Psoas muscle (tissue), 8 donors: Measurements from ENCODE around the gene MRTFA. TPM values are rescaled to one million over a fixed set of nuclear protein-coding genes. Genes with fewer than 3 reads are reported as not detected.
"Not testable (repeated sequence)": the region's sequence is repeated elsewhere in the genome, so short reads cannot be mapped to it uniquely, and the experiment has no call there.

Source experiments
- ATAC-seq, 4 donors: fragments of 200-7000 bp; cut with Tn5 transposase; one replicate each; pipeline ENCODE4 v1.9.1; 2020; ENCODE audit warnings: moderate library complexity in 3 of 4, mild to moderate bottlenecking in 2 of 4
- DNase-seq, 2 donors: peaks; one replicate each; pipeline ENCODE4 v3.0.0-alpha.2; 2020
- H3K27ac ChIP-seq: fragments of 200-600 bp; one replicate; pipeline ENCODE4 v1.8.0; 2022
- H3K27me3 ChIP-seq, 3 donors: fragments of 200-600 bp in 1 of 3; one replicate each; pipeline versions ENCODE4 v1.6.1 to v1.8.0; 2013 to 2022; ENCODE audit warnings: low read length in 2 of 3, mild to moderate bottlenecking in 2 of 3, moderate library complexity in 1 of 3; ENCODE audit not compliant: insufficient read depth in 3 of 3
- H3K36me3 ChIP-seq, 2 donors: fragments of 200-600 bp in 1 of 2; one replicate each; pipeline versions ENCODE4 v1.6.1 to v1.8.0; 2013 to 2022; ENCODE audit warnings: low read depth in 1 of 2, mild to moderate bottlenecking in 1 of 2, moderate library complexity in 1 of 2; ENCODE audit not compliant: insufficient read depth in 1 of 2
- H3K4me1 ChIP-seq: fragments of 200-600 bp; one replicate; pipeline ENCODE4 v1.8.0; 2022
- H3K4me3 ChIP-seq: fragments of 200-600 bp; one replicate; pipeline ENCODE4 v1.8.0; 2022; ENCODE audit warnings: mild to moderate bottlenecking
- H3K9me3 ChIP-seq: fragments of 200-600 bp; one replicate; pipeline ENCODE4 v1.8.0; 2022
- CTCF ChIP-seq: fragments of 200-600 bp; IDR thresholded peaks from one replicate; pipeline ENCODE4 v1.8.0; 2022; ENCODE audit warnings: antibody characterized with exemption
- WGBS, 3 donors: extraction: QIAGEN DNeasy Blood & Tissue Kit; methylation state at CpG; one replicate each; pipeline versions ENCODE4 v1.1.6 to v1.1.7; 2013; 5-methylcytosine and 5-hydroxymethylcytosine counted together
- intact Hi-C, 2 donors: fragments of 100-400 bp; cut with DNase I; formaldehyde crosslinking; loops; one replicate each; pipeline versions ENCODE4 v1.11.0 to v1.14.2; 2022
- polyA plus RNA-seq, 3 donors: library from polyadenylated mRNA; stranded (reverse); fragments of 200-250 nt; gene quantifications; one replicate each; pipeline ENCODE4 v1.2.3, GENCODE V29; 2013
- total RNA-seq, 4 donors: library from RNA; stranded (reverse); fragmentation: NEBNext Ultra II Directional in 2 of 4; extraction: Animal tissue kit (Norgen Biotek cat#: 25700) in 2 of 4; gene quantifications; one replicate each; pipeline versions ENCODE4 v1.2.1 to v1.2.4, GENCODE V29; 2021 to 2023
- donor health status: healthy with polysubstance abuse.
- donor health status: DM: no; HTN: no; CAD: no; lungs with moderate emphysema.
- donor health status: Bipolar disorder and iron deficiency.
- donor health status: healthy.
- donor health status: DM: yes; HTN: yes; CAD: no.
- donor health status: DM: no; HTN: no; CAD: no.
- donor health status: DM: no; HTN: no; CAD: no.
- donor health status: DM: yes; HTN: yes; CAD: no.

Gene MRTFA
- total and polyA plus RNA-seq, 7 donors = 10.1 to 24.0 (median 15.7) TPM

- ATAC-seq (no peak), DNase-seq (no peak)
- intact Hi-C loops = no loop called here
- Histone ChIP-seq H3K4me1 (peaks cover 49% of the 10 kb centered on the region), H3K4me3 (no peak overlapping the region), H3K9me3 (no peaks in the 10 kb centered on the region), H3K36me3 (no peaks in the 10 kb centered on the region), H3K27ac (no peak overlapping the region), H3K27me3 (no peaks in the 10 kb centered on the region)
- WGBS, 3 donors = 95 to 98% (median 97%) methylated on average over 3 of the region's 3 CpGs
- no peak for TF ChIP-seq CTCF
These were observed 3.5 kb downstream of the MRTFA start for GRCh38 chr22:40633036-40633435.

DNA sequence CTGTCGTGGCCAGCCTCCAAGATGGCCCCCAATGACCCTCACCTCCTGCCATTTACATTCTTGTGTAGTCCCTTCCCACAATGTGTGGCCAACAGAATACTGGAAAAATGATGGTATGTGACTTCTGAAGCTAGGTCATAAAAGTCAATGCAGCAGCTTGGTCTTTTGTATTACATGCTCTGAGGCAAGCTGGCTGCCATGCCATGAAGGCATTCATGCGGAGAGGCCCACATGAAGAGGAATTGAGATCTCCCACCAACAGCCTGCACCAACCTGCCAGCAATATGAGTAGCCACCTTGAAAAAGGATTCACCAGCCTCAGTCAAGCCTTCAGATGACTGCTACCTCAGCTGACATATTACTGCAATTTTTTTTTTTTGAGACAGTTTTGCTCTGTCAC lies 4.6 kb downstream of the MRTFA start:
- DNase-seq (no peak), ATAC-seq (no peak)
- H3K27ac ChIP-seq = no peak overlapping the region
- 94 to 97% (median 97%) methylated on average over 2 of the region's 2 CpGs for WGBS, 3 donors
- H3K36me3 ChIP-seq = no peaks in the 10 kb centered on the region
- H3K4me3 ChIP-seq = no peak overlapping the region
- intact Hi-C loops = no loop called here
- peaks cover 55% of the 10 kb centered on the region for H3K4me1 ChIP-seq
- H3K9me3 ChIP-seq = no peaks in the 10 kb centered on the region
- H3K27me3 ChIP-seq = no peaks in the 10 kb centered on the region
- no peak for TF ChIP-seq CTCF

DNA sequence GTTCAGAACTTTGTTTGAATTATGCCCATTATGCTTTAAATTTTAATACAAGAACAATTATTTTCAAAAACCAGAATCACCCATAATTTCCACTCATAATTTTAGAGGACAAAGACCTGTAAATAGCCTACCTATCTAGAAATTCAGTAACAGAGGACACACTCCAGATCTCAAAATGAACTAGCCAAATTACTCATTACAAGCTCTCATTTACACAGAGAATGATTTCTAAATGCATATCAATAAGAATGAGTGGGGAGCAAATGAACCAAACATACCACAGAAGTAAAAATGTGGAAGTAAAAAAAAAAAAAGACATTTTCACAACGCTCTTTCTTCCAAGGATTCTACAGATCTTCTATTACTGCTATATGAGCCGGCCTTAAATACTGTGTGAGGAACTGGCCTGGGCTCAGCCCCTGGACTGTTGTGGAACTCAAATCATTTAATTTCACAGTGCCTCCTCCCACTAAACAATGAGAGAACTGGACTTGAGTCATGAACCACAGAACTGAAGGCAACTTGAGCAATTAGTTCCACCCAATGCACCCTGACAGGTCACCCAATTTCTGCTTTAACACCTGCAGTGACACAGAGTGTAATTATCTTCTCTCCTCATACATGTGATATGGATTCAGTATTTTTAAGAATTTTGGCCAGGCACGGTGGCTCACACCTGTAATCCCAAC lies 8.0 kb downstream of the MRTFA start:
- peak; percentile 37 to 75 (median 67) for ATAC-seq
- intact Hi-C loops = no loop called here
- no peak for DNase-seq
- Histone ChIP-seq H3K4me1 (peaks cover 46% of the 10 kb centered on the region), H3K36me3 (no peaks in the 10 kb centered on the region), H3K4me3 (no peak overlapping the region), H3K27me3 (no peaks in the 10 kb centered on the region), H3K27ac (peak overlapping the region; percentile 21), H3K9me3 (no peaks in the 10 kb centered on the region)
- no peak for TF ChIP-seq CTCF
- WGBS, 3 donors = 40 to 72% (median 52%) methylated on average over 3 of the region's 3 CpGs

- Histone ChIP-seq H3K9me3 (no peaks in the 10 kb centered on the region), H3K27me3 (no peaks in the 10 kb centered on the region), H3K36me3 (no peaks in the 10 kb centered on the region), H3K27ac (no peak overlapping the region), H3K4me3 (no peak overlapping the region), H3K4me1 (peaks cover 46% of the 10 kb centered on the region)
- no peak for TF ChIP-seq CTCF
- no peak for DNase-seq
- WGBS, 3 donors = 50 to 70% (median 58%) methylated on average over 5 of the region's 5 CpGs
- peak in 3 of 4 donors; percentile 42 to 57 (median 49) for ATAC-seq
- intact Hi-C loops = no loop called here
These were observed 8.9 kb downstream of the MRTFA start for GRCh38 chr22:40627612-40628011.

DNA sequence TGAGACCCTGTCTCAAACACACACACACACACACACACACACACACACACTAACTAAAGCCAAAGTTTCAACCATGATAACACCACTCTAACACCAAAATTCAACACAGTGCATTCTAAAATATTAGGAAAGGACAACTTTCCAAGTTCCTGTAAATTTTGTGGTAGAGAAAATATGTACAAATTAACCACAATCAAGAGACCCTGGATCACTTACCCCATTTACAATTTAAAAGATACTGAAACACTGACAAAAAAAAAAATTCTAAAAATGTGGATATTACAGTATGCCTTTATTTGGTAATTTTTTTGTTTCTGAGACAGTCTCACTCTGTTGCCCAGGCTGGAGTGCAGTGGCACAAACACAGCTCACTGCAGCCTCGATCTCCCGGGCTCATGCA lies 9.7 kb downstream of the MRTFA start:
- Histone ChIP-seq H3K27me3 (no peaks in the 10 kb centered on the region), H3K9me3 (peaks cover 3% of the 10 kb centered on the region)

DNA sequence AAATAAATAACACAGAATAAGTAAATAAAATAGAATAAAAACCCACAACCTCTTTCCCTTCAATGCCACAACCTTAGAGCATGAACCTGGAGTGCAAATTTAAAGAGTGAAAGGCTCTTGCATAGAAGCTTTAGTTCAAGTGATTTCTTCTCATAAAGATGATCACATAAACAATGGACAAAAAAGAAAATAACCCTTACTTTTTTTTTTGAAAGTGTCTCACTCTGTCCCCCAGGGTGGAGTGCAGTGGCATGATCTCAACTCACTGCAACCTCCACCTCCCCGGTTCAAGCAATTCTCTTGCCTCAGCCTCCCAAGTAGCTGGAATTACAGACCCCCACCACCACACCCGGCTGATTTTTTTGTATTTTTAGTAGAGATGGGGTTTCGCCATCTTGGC lies 10.7 kb downstream of the MRTFA start:
- ATAC-seq, H3K27me3 ChIP-seq, DNase-seq, H3K27ac ChIP-seq, H3K36me3 ChIP-seq, H3K4me3 ChIP-seq, H3K9me3 ChIP-seq, intact Hi-C loops: not testable (repeated sequence)
- peaks cover 39% of the 10 kb centered on the region for H3K4me1 ChIP-seq
- 83 to 93% (median 84%) methylated on average over 3 of the region's 3 CpGs for WGBS, 3 donors

More for the DNA sequence above, 9.7 kb downstream of the MRTFA start:
- no peak overlapping the region for H3K4me3 ChIP-seq
- ATAC-seq (no peak), DNase-seq (no peak)
- 79 to 90% (median 82%) methylated on average over 2 of the region's 2 CpGs for WGBS, 3 donors
- peaks cover 46% of the 10 kb centered on the region for H3K4me1 ChIP-seq
- intact Hi-C loops = no loop called here
- no peaks in the 10 kb centered on the region for H3K36me3 ChIP-seq
- H3K27ac ChIP-seq = no peak overlapping the region
- no peak for TF ChIP-seq CTCF

DNA sequence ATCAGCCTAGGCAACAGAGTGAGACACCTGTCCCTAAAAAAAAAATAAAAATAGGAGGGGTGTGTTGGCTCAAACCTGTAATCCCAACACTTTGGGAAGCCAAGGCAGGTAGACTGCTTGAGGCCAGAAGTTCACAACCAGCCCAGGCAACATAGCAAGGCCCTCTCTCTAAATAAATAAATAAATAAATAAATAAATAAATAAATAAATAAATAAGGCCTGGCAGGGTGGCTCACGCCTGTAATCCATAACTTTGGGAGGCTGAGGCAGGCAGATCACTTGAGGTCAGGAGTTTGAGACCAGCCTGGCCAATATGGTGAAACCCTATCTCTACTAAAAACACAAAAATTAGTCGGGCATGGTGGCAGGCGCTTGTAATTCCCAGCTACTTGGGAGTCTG lies 11.2 kb downstream of the MRTFA start:
- DNase-seq, H3K27me3 ChIP-seq, H3K36me3 ChIP-seq, H3K4me3 ChIP-seq, intact Hi-C loops, ATAC-seq: not testable (repeated sequence)
- 79 to 90% (median 85%) methylated on average over 3 of the region's 3 CpGs for WGBS, 3 donors
- Histone ChIP-seq H3K27ac (peak overlapping the region; percentile 51), H3K9me3 (peaks cover 14% of the 10 kb centered on the region), H3K4me1 (peaks cover 34% of the 10 kb centered on the region)
